NT2/D1 (cell line): ENCODE data around the gene MS4A12.
"Not testable (repeated sequence)": the region's sequence is repeated elsewhere in the genome, so short reads cannot be mapped to it uniquely, and the experiment has no call there.

Source experiments
- DNase-seq: peaks from one replicate; pipeline ENCODE4 v3.0.0-alpha.2; 2011; ENCODE audit warnings: low read depth, low spot score
- H3K27me3 ChIP-seq: 2 replicates; pipeline ENCODE4 v1.6.0; 2011; ENCODE audit warnings: mild to moderate bottlenecking; ENCODE audit not compliant: insufficient read length, insufficient read depth
- H3K36me3 ChIP-seq: 2 replicates; pipeline ENCODE4 v1.6.1; 2011; ENCODE audit warnings: mild to moderate bottlenecking, low read length, mixed read lengths; ENCODE audit not compliant: insufficient read depth, insufficient read length
- H3K4me1 ChIP-seq: 2 replicates; pipeline ENCODE4 v1.5.1; 2011; ENCODE audit not compliant: insufficient read depth, insufficient read length
- H3K4me3 ChIP-seq: 2 replicates; pipeline ENCODE4 v1.5.1; 2011; ENCODE audit warnings: low read depth; ENCODE audit not compliant: insufficient read length
- H3K9ac ChIP-seq: 2 replicates; pipeline ENCODE4 v1.6.0; 2011; ENCODE audit warnings: low read depth; ENCODE audit not compliant: insufficient read length
- H3K9me3 ChIP-seq: 2 replicates; pipeline ENCODE4 v1.5.1; 2011; ENCODE audit warnings: mild to moderate bottlenecking, low read length; ENCODE audit not compliant: insufficient read depth
- SUZ12 ChIP-seq: IDR thresholded peaks from 2 replicates; pipeline ENCODE4 v1.6.1; 2011; ENCODE audit not compliant: insufficient read length, insufficient read depth; ENCODE audit errors: extremely low read depth
- YY1 ChIP-seq: IDR thresholded peaks from 2 replicates; pipeline ENCODE4 v1.6.1; 2011; ENCODE audit not compliant: insufficient read length, insufficient read depth
- ZNF274 ChIP-seq: IDR thresholded peaks from 2 replicates; pipeline ENCODE4 v1.6.1; 2011; ENCODE audit warnings: mild to moderate bottlenecking, low read depth, low read length

The MS4A12 gene

GRCh38 chr11:60512651-60513225, 20.2 kb downstream of the MS4A12 start:
- no peak for TF ChIP-seq YY1
- TF ChIP-seq SUZ12: no peak
- TF ChIP-seq ZNF274: no peak
- Histone ChIP-seq H3K4me3 (no peak overlapping the region), H3K27me3 (no peaks in the 10 kb centered on the region), H3K36me3 (no peaks in the 10 kb centered on the region), H3K9me3 (peaks cover 24% of the 10 kb centered on the region), H3K9ac (no peak overlapping the region), H3K4me1 (no peaks in the 10 kb centered on the region)
- DNase-seq: no peak

GRCh38 chr11:60513496-60514460, 21.2 kb downstream of the MS4A12 start:
- no peak for TF ChIP-seq YY1
- no peaks in the 10 kb centered on the region for H3K4me1 ChIP-seq
- DNase-seq: no peak
- no peak overlapping the region for H3K4me3 ChIP-seq
- H3K27me3 ChIP-seq: no peaks in the 10 kb centered on the region
- H3K9ac ChIP-seq: no peak overlapping the region
- no peaks in the 10 kb centered on the region for H3K36me3 ChIP-seq
- H3K9me3 ChIP-seq: peaks cover 19% of the 10 kb centered on the region

DNA sequence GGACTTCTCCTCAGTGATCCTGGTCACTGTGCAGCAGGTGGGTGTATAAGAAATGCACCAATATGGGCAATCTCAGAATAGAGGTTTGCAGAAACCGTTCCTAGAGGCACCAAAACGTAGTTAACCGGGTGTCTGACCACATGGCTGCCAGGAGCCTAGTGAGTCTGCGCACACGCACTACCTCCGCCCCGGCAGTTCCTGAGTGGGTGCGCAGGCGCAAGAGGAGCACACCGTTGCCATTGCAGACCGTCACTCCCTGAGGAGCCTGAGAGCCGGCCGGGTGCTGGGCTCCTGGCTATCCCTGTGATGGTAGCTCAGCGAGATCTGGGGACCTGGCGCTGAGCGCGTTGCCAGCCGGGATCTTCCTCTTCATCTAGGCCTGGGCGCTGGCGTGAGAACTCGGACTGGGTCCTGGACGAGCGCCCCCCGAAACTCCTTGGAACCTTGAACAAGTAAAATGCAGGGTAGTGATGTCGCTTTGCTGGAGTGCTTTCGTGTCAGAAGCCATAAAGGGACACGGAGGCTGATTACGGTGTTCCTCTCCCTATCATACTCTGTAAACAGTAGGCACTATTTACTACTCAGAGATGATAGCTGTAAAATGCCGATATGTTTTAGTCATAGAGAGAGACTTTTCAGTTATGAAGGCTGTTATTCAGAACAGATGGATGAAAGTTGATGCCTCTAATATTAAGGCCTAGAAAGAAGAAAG, 22.7 kb downstream of the MS4A12 start, which contains the start of gene MS4A13:
MS4A13 (plus strand) TSS at position 249 of the 712 bp plus-strand sequence. CDS start 2,692 bp downstream, outside the sequence.
- Histone ChIP-seq H3K27me3 (no peaks in the 10 kb centered on the region), H3K4me3 (no peak within 1 kb of the TSS), H3K9me3 (peaks cover 19% of the 10 kb centered on the region), H3K4me1 (no peaks in the 10 kb centered on the region), H3K9ac (no peak within 1 kb of the TSS), H3K36me3 (no peaks in the 10 kb centered on the region)
- TF ChIP-seq YY1: no peak
- TF ChIP-seq SUZ12: no peak
- TF ChIP-seq ZNF274: no peak
- DNase-seq: no peak

DNA sequence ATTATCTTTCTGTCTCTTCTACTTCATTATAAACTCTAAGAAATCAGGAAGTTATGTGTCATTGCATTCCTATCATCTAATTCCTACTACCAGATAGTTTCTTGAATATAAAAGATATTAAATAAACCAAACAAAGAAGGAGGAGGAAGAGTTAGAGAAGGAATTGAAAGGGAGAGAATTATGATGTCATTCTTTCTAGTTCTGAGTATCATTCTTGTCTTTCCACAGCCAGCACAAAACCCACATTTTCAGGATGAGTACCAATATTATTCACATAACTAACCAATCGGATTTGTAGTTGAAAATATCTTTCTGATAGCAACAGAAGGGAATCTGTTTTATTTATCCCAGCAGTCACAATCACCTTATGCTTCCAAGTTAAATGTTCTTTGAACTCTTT, 35.9 kb downstream of the MS4A12 start:
- Histone ChIP-seq H3K4me1 (no peaks in the 10 kb centered on the region), H3K4me3 (no peak overlapping the region), H3K9ac (no peak overlapping the region), H3K27me3 (no peaks in the 10 kb centered on the region), H3K36me3 (no peaks in the 10 kb centered on the region), H3K9me3 (peaks cover 16% of the 10 kb centered on the region)
- TF ChIP-seq SUZ12: no peak
- TF ChIP-seq ZNF274: no peak
- no peak for TF ChIP-seq YY1
- DNase-seq: no peak

DNA sequence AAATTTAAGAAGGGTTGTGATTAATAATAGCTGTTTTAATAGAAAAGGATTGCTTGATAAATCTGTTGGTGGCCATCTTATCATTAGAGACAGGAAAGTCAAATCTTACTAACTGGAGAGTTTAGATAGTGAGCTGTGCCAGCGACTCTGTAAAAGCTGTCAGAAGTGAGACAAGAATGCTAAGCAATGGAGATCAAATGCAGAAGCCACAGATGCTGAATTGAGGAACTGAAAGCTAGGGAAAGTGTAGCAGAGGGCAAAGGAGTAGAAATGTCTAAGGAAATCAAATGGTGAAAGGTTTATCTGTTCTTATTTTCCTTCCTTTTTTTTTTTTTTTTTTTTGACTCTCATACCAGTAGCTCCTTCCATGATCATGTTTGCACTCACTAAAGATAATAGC, 36.4 kb downstream of the MS4A12 start:
- Histone ChIP-seq H3K9me3 (peaks cover 16% of the 10 kb centered on the region), H3K36me3 (no peaks in the 10 kb centered on the region), H3K27me3 (no peaks in the 10 kb centered on the region), H3K4me3 (no peak overlapping the region), H3K9ac (no peak overlapping the region), H3K4me1 (no peaks in the 10 kb centered on the region)
- TF ChIP-seq ZNF274 (no peak), YY1 (no peak), SUZ12 (no peak)
- no peak for DNase-seq

DNA sequence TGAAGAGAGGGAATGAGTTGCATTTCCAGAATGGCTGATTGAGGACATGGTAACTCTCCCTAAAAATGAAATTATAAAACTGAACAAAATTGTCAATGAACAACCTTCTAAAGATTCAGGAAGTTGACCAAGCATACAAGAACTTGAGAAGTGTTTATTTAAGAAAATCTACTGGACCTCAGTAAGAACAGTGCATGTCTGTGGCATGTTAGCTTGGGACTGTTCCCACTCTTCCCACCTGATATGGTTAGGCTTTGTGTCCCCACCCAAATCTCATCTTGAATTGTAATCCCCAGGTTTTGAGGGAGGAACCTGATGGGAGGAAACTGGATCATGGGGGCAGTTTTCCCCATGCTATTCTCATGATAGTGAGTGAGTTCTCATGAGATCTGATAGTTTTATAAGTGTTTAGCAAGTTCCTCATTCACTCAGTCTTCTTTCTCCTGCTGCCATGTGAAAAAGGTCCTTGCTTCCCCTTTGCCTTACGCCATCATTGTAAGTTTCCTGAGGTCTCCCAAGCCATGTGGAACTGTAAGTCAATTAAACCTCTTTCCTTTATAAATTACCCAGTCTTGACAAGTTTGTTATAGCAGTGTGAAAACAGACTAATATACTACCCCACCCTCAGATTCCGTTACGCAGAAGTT, 38.0 kb downstream of the MS4A12 start:
- no peak overlapping the region for H3K4me3 ChIP-seq
- no peaks in the 10 kb centered on the region for H3K27me3 ChIP-seq
- peaks cover 16% of the 10 kb centered on the region for H3K9me3 ChIP-seq
- H3K4me1 ChIP-seq: no peaks in the 10 kb centered on the region
- TF ChIP-seq ZNF274: no peak
- TF ChIP-seq SUZ12: no peak
- no peak for TF ChIP-seq YY1
- DNase-seq: no peak
- H3K36me3 ChIP-seq: no peaks in the 10 kb centered on the region
- no peak overlapping the region for H3K9ac ChIP-seq

- not testable (repeated sequence) for H3K4me3 ChIP-seq, DNase-seq, H3K4me1 ChIP-seq, H3K9ac ChIP-seq, H3K27me3 ChIP-seq, H3K36me3 ChIP-seq
- peaks cover 16% of the 10 kb centered on the region for H3K9me3 ChIP-seq
These were observed 39.8 kb downstream of the MS4A12 start for GRCh38 chr11:60532383-60532782.

DNA sequence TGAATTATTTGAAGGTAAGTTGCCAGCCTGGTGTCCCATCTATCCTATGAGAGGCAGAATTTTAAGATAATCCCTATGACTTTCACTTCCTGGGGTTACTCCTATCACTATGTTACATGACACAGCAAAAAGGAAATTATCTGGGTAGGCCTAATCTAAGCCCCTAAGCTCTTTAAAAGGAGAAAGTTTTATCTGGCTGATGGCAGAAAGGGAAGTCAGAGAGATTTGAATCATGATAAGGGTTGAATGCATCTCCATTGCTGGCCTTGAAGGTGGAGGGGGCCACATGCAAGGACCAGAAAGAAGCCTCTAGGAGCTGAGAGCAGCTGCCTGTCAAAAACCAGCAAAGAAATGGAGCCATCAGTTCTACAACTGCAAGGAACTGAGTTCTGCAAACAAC, 46.0 kb downstream of the MS4A12 start:
- not testable (repeated sequence) for H3K9ac ChIP-seq, DNase-seq, H3K4me1 ChIP-seq, H3K36me3 ChIP-seq, H3K27me3 ChIP-seq, H3K4me3 ChIP-seq, H3K9me3 ChIP-seq
